ENCODE data around the gene RTTN.

DNA sequence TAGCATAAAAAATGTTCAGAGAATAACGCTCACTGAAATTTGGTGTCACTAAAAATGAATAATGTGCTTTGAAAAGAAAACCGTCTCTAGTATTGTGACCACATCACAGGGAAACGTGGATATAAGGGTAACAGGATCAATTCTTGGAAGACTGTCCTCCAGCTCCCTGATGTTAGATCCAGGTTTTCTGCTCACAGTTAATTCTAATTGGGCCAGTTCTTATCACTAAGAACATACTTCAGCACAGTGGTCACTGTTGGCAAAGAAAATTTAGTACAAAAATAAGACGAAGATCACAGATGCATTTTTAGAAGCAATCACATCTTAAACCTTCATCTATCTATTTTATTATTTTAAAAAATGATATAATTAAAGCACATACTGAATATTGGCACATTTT, 200.8 kb downstream of the RTTN start:
- TF ChIP-seq POLR2AphosphoS5 (IDR thresholded peaks at IDR 0.05; ENCODE audit: low read length) (no peak), EP300 (IDR thresholded peaks at IDR 0.05; ENCODE audit: borderline replicate concordance in 1 of 2, control insufficient read depth in 1 of 2, low read depth in 2 of 2, low read length in 2 of 2) (no peak), POLR2A (IDR thresholded peaks at IDR 0.05; ENCODE audit: low read depth, low read length) (no peak), YY1 (IDR thresholded peaks at IDR 0.05; ENCODE audit: low read depth, low read length) (no peak), RAD21 (IDR thresholded peaks at IDR 0.05; ENCODE audit: insufficient read depth, low read depth, low read length) (no peak), RCOR1 (conservative IDR thresholded peaks at IDR 0.05; ENCODE audit: low read depth, low read length) (no peak), ZNF274 (IDR thresholded peaks at IDR 0.05; ENCODE audit: insufficient read depth, insufficient read length) (no peak), RAD51 (IDR thresholded peaks at IDR 0.05) (no peak), EZH2 (IDR thresholded peaks at IDR 0.05; ENCODE audit: borderline replicate concordance, control insufficient read depth, low read depth, low read length) (no peak), MEF2A (IDR thresholded peaks at IDR 0.05; ENCODE audit: insufficient read depth, low read depth, low read length) (no peak), ETV6 (conservative IDR thresholded peaks at IDR 0.05 in 1 of 2, IDR thresholded peaks at IDR 0.05 in 1 of 2; ENCODE audit: borderline replicate concordance in 1 of 2, low read depth in 1 of 2) (no peak), ESRRA (IDR thresholded peaks at IDR 0.05; ENCODE audit: low read length) (no peak)
- TF ChIP-seq, protein P1, sequence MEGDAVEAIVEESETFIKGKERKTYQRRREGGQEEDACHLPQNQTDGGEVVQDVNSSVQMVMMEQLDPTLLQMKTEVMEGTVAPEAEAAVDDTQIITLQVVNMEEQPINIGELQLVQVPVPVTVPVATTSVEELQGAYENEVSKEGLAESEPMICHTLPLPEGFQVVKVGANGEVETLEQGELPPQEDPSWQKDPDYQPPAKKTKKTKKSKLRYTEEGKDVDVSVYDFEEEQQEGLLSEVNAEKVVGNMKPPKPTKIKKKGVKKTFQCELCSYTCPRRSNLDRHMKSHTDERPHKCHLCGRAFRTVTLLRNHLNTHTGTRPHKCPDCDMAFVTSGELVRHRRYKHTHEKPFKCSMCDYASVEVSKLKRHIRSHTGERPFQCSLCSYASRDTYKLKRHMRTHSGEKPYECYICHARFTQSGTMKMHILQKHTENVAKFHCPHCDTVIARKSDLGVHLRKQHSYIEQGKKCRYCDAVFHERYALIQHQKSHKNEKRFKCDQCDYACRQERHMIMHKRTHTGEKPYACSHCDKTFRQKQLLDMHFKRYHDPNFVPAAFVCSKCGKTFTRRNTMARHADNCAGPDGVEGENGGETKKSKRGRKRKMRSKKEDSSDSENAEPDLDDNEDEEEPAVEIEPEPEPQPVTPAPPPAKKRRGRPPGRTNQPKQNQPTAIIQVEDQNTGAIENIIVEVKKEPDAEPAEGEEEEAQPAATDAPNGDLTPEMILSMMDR (IDR thresholded peaks at IDR 0.05 in 2 of 3, conservative IDR thresholded peaks at IDR 0.05 in 1 of 3; ENCODE audit: control insufficient read depth in 2 of 3, extremely low read depth in 1 of 3, insufficient read depth in 1 of 3, low read depth in 3 of 3, low read length in 3 of 3): no peak
- TF ChIP-seq, protein P2, sequence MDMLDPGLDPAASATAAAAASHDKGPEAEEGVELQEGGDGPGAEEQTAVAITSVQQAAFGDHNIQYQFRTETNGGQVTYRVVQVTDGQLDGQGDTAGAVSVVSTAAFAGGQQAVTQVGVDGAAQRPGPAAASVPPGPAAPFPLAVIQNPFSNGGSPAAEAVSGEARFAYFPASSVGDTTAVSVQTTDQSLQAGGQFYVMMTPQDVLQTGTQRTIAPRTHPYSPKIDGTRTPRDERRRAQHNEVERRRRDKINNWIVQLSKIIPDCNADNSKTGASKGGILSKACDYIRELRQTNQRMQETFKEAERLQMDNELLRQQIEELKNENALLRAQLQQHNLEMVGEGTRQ (IDR thresholded peaks at IDR 0.05; ENCODE audit: borderline replicate concordance, low read depth, low read length): no peak
